GM23338 (cell line): Measurements from ENCODE around the gene NTNG1. TPM values are rescaled to one million over a fixed set of nuclear protein-coding genes. Genes with fewer than 3 reads are reported as not detected.

Experiments
- ATAC-seq: fragments of 200-7000 bp; cut with Tn5 transposase; 3 replicates; pipeline ENCODE4 v1.9.1; 2020
- DNase-seq: peaks from one replicate; pipeline ENCODE4 v3.0.0-alpha.2; 2015; ENCODE audit warnings: low spot score
- H2AFZ ChIP-seq: fragments of 200-600 bp; sonication (generic); 2 replicates; pipeline ENCODE4 v1.8.0; 2016; ENCODE audit warnings: antibody characterized with exemption, mild to moderate bottlenecking, moderate library complexity
- H3F3A ChIP-seq: fragments of 200-600 bp; sonication (generic); replicated peaks from 2 replicates; pipeline ENCODE4 v1.8.0; 2017; ENCODE audit warnings: antibody characterized with exemption, mixed run types, low read depth
- H3K27ac ChIP-seq: fragments of 200-600 bp; sonication (generic); 2 replicates; pipeline ENCODE4 v1.6.1; 2016; ENCODE audit warnings: low read depth
- H3K27me3 ChIP-seq: fragments of 200-600 bp; sonication (generic); 2 replicates; pipeline ENCODE4 v1.8.0; 2016; ENCODE audit warnings: mild to moderate bottlenecking, mixed run types, moderate library complexity; ENCODE audit not compliant: insufficient read depth
- H3K36me3 ChIP-seq: fragments of 200-600 bp; sonication (generic); 2 replicates; pipeline ENCODE4 v1.8.0; 2016; ENCODE audit warnings: mild to moderate bottlenecking; ENCODE audit not compliant: insufficient read depth
- H3K4me1 ChIP-seq: fragments of 200-600 bp; sonication (generic); 2 replicates; pipeline ENCODE4 v1.8.0; 2016; ENCODE audit warnings: mild to moderate bottlenecking, moderate library complexity; ENCODE audit not compliant: insufficient read depth
- H3K4me2 ChIP-seq: fragments of 200-600 bp; sonication (generic); 2 replicates; pipeline ENCODE4 v1.7.1; 2017; ENCODE audit warnings: mixed run types
- H3K4me3 ChIP-seq: fragments of 200-600 bp; sonication (generic); 2 replicates; pipeline ENCODE4 v1.6.1; 2016; ENCODE audit warnings: mixed run types
- H3K79me2 ChIP-seq: fragments of 200-600 bp; sonication (generic); replicated peaks from 2 replicates; pipeline ENCODE4 v1.8.0; 2017; ENCODE audit warnings: mild to moderate bottlenecking; ENCODE audit not compliant: insufficient read depth
- H3K9me2 ChIP-seq: fragments of 200-600 bp; sonication (generic); 2 replicates; pipeline ENCODE4 v1.8.0; 2017; ENCODE audit not compliant: insufficient read depth
- H4K20me1 ChIP-seq: fragments of 200-600 bp; sonication (generic); replicated peaks from 2 replicates; pipeline ENCODE4 v1.8.0; 2017; ENCODE audit warnings: mild to moderate bottlenecking; ENCODE audit not compliant: insufficient read depth
- H3K27ac Mint-ChIP-seq: 2 replicates; pipeline ENCODE4 v1.8.0; 2020; ENCODE audit warnings: inconsistent platforms, mild to moderate bottlenecking, moderate library complexity, mixed read lengths
- H3K27me3 Mint-ChIP-seq: 3 replicates; pipeline ENCODE4 v1.8.0; 2022; ENCODE audit warnings: low read depth, mild to moderate bottlenecking, moderate library complexity, mixed read lengths, inconsistent platforms; ENCODE audit not compliant: insufficient read depth, poor library complexity
- H3K36me3 Mint-ChIP-seq: 3 replicates; pipeline ENCODE4 v1.8.0; 2021; ENCODE audit warnings: low read depth, mild to moderate bottlenecking, inconsistent platforms, moderate library complexity, mixed read lengths
- H3K4me1 Mint-ChIP-seq: 3 replicates; pipeline ENCODE4 v1.8.0; 2020; ENCODE audit warnings: mild to moderate bottlenecking, inconsistent platforms, mixed read lengths
- H3K4me3 Mint-ChIP-seq: 3 replicates; pipeline ENCODE4 v1.8.0; 2021; ENCODE audit warnings: moderate library complexity, mild to moderate bottlenecking, inconsistent platforms, mixed read lengths
- H3K9me3 Mint-ChIP-seq: 3 replicates; pipeline ENCODE4 v1.8.0; 2020; ENCODE audit warnings: moderate library complexity, mild to moderate bottlenecking, inconsistent platforms, mixed read lengths
- CREB1 ChIP-seq: fragments of 250-450 bp; sonication (Bioruptor Pico); IDR thresholded peaks from 2 replicates; pipeline ENCODE4 v1.5.0; 2020; ENCODE audit warnings: low read depth, mild to moderate bottlenecking, moderate library complexity
- ETS1 ChIP-seq: IDR thresholded peaks from 2 replicates; pipeline ENCODE4 v1.6.1; 2016; ENCODE audit warnings: antibody characterized with exemption
- EZH2phosphoT487 ChIP-seq: fragments of 200-600 bp; sonication (generic); IDR thresholded peaks from one replicate; pipeline ENCODE4 v1.8.1; 2018; ENCODE audit warnings: antibody characterized with exemption; ENCODE audit not compliant: unreplicated experiment
- JUNB ChIP-seq: IDR thresholded peaks from one replicate; pipeline ENCODE4 v1.6.1; 2016; ENCODE audit warnings: antibody characterized with exemption; ENCODE audit not compliant: unreplicated experiment
- NANOG ChIP-seq: IDR thresholded peaks from 2 replicates; pipeline ENCODE4 v1.6.1; 2016; ENCODE audit warnings: antibody characterized with exemption, borderline replicate concordance
- STAT1 ChIP-seq: IDR thresholded peaks from one replicate; pipeline ENCODE4 v1.6.1; 2016; ENCODE audit warnings: antibody characterized with exemption; ENCODE audit not compliant: unreplicated experiment
- ZNF114 ChIP-seq: fragments of 250-450 bp; sonication (Bioruptor Pico); IDR thresholded peaks from 2 replicates; pipeline ENCODE4 v1.5.0; 2020; ENCODE audit warnings: mild to moderate bottlenecking, moderate library complexity
- ZNF331 ChIP-seq: fragments of 250-450 bp; sonication (Bioruptor Pico); IDR thresholded peaks from 2 replicates; pipeline ENCODE4 v1.5.0; 2020; ENCODE audit warnings: low read depth, mild to moderate bottlenecking, moderate library complexity
- ZNF462 ChIP-seq: fragments of 250-450 bp; sonication (Bioruptor Pico); IDR thresholded peaks from 2 replicates; pipeline ENCODE4 v1.5.0; 2020; ENCODE audit warnings: mild to moderate bottlenecking, moderate library complexity
- polyA plus RNA-seq: library from polyadenylated mRNA; unstranded; fragments of >200 nt; fragmentation: Nextera tagmentation; extraction: Ambion mirVana; gene quantifications from 2 replicates; pipeline ENCODE4 v1.2.1, GENCODE V29; 2016
- total RNA-seq: library from RNA; depleted of rRNA; stranded (reverse); fragments of >200 nt; shearing (Covaris generic); gene quantifications from 2 replicates; pipeline ENCODE4 v1.2.3, GENCODE V29; 2014
- TF ChIP-seq, protein P1 (sequence below), 2 experiments: fragments of 200-600 bp in 1 of 2; sonication (generic) in 1 of 2; conservative IDR thresholded peaks; 2 replicates each; pipeline versions ENCODE4 v1.5.1 to v1.6.1; 2016 to 2017; ENCODE audit warnings: antibody characterized with exemption in 2 of 2, low read depth in 2 of 2, mild to moderate bottlenecking in 2 of 2, moderate library complexity in 1 of 2

Gene NTNG1
- total and polyA plus RNA-seq, 2 experiments from 2014 or later: 7.2 to 10.3 TPM

DNA sequence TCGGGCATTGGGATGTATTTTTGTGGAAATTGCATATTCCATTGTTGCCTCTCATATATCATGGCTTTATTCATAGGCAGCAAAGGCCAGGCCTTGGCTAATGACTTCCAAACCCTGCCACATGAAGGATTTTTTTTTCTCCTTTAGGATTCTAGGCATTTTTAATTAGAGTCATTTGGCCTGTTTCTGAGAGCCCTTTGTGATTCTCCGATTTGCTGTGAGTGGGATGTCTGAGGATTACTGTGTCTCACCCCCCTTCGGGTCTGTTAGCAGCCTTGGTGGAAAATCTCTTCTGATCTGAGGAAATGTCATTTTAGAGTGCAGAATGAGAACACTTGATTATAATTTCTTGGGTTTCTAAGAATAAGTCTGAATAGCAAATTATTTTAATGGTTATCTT lies 253.5 kb downstream of the NTNG1 start:
- H2AFZ ChIP-seq: no peak overlapping the region; the same call in 1 of the 2 replicates
- no peak overlapping the region for H3K27ac ChIP-seq
- no peaks in the 10 kb centered on the region for H3K79me2 ChIP-seq
- H3K9me3 Mint-ChIP-seq: no peaks in the 10 kb centered on the region
- no peak for ATAC-seq
- no peaks in the 10 kb centered on the region for H3K9me2 ChIP-seq
- peaks cover 17% of the 10 kb centered on the region for H3K4me1 Mint-ChIP-seq
- TF ChIP-seq JUNB (no peak), ZNF114 (CRISPR knock-in tag) (no peak), STAT1 (no peak), NANOG (no peak), ZNF331 (CRISPR knock-in tag) (no peak), CREB1 (CRISPR knock-in tag) (no peak), EZH2phosphoT487 (no peak), ETS1 (no peak), ZNF462 (CRISPR knock-in tag) (no peak)
- TF ChIP-seq, protein P1, sequence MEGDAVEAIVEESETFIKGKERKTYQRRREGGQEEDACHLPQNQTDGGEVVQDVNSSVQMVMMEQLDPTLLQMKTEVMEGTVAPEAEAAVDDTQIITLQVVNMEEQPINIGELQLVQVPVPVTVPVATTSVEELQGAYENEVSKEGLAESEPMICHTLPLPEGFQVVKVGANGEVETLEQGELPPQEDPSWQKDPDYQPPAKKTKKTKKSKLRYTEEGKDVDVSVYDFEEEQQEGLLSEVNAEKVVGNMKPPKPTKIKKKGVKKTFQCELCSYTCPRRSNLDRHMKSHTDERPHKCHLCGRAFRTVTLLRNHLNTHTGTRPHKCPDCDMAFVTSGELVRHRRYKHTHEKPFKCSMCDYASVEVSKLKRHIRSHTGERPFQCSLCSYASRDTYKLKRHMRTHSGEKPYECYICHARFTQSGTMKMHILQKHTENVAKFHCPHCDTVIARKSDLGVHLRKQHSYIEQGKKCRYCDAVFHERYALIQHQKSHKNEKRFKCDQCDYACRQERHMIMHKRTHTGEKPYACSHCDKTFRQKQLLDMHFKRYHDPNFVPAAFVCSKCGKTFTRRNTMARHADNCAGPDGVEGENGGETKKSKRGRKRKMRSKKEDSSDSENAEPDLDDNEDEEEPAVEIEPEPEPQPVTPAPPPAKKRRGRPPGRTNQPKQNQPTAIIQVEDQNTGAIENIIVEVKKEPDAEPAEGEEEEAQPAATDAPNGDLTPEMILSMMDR (conservative IDR thresholded peaks at IDR 0.05; ENCODE audit: low read depth in 2 of 2): no peak
- no peaks in the 10 kb centered on the region for H3K27me3 ChIP-seq
- no peak overlapping the region for H3K4me2 ChIP-seq
- no peak overlapping the region for H3K4me3 Mint-ChIP-seq
- no peaks in the 10 kb centered on the region for H4K20me1 ChIP-seq
- H3K27ac Mint-ChIP-seq: no peak overlapping the region
- H3F3A ChIP-seq: no peaks in the 10 kb centered on the region
- peaks cover 7% of the 10 kb centered on the region; the same call in 1 of the 2 replicates for H3K4me1 ChIP-seq
- H3K36me3 ChIP-seq: no peaks in the 10 kb centered on the region
- no peaks in the 10 kb centered on the region for H3K27me3 Mint-ChIP-seq
- no peak for DNase-seq
- no peak overlapping the region for H3K4me3 ChIP-seq
- H3K36me3 Mint-ChIP-seq: no peaks in the 10 kb centered on the region
